GM06990 (cell line): ENCODE data around the gene SEMA4F.
"Not testable (repeated sequence)": the region's sequence is repeated elsewhere in the genome, so short reads cannot be mapped to it uniquely, and the experiment has no call there.

ENCODE experiments used
- DNase-seq: peaks from one replicate; pipeline ENCODE4 v3.0.0-alpha.2; 2011; ENCODE audit not compliant: insufficient read length; ENCODE audit errors: extremely low read depth
- H3K27me3 ChIP-seq: replicated peaks from 2 replicates; pipeline ENCODE4 v1.6.0; 2011; ENCODE audit warnings: low read length; ENCODE audit not compliant: control insufficient read depth, insufficient read depth
- H3K36me3 ChIP-seq: 2 replicates; pipeline ENCODE4 v1.5.1; 2011; ENCODE audit warnings: low read length; ENCODE audit not compliant: control insufficient read depth, insufficient read depth
- H3K4me3 ChIP-seq: replicated peaks from 2 replicates; pipeline ENCODE4 v1.5.1; 2011; ENCODE audit warnings: low read depth, mild to moderate bottlenecking, control low read depth, low read length
- TF ChIP-seq, protein P1 (sequence below): IDR thresholded peaks from 2 replicates; pipeline ENCODE4 v1.5.1; 2011; ENCODE audit warnings: low read length, control low read depth, mild to moderate bottlenecking, inconsistent platforms; ENCODE audit not compliant: insufficient read depth, poor library complexity, severe bottlenecking

SEMA4F gene

DNA sequence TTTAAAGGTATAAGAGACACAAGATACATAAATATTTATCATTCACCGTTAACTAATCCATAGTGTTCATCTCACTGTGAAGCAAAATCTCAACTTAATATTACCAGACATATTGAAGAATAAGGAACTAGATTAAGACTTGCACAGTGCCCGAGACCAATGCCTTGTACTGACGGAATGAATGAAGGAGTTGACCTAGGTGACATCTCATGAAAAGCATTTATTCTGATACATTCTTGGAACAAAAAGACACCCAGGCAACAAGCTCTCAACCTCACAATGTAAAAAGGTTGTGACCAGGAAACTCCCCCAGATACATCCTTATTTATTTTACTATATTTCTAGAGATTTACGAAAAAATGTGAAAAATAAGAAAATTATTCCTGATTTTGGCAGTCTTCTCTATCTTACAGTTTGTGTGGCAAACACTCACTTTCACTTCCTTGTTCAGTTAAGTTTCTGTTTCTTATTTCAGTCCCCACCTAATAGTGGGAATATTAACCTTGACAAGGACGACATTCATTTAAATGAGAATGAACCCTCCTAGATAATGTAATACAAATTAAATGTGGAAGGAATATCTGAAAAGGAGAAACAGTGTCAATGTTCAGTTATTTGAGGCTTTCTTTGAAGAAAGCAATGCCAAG, 34.3 kb upstream of the SEMA4F start:
- TF ChIP-seq, protein P1, sequence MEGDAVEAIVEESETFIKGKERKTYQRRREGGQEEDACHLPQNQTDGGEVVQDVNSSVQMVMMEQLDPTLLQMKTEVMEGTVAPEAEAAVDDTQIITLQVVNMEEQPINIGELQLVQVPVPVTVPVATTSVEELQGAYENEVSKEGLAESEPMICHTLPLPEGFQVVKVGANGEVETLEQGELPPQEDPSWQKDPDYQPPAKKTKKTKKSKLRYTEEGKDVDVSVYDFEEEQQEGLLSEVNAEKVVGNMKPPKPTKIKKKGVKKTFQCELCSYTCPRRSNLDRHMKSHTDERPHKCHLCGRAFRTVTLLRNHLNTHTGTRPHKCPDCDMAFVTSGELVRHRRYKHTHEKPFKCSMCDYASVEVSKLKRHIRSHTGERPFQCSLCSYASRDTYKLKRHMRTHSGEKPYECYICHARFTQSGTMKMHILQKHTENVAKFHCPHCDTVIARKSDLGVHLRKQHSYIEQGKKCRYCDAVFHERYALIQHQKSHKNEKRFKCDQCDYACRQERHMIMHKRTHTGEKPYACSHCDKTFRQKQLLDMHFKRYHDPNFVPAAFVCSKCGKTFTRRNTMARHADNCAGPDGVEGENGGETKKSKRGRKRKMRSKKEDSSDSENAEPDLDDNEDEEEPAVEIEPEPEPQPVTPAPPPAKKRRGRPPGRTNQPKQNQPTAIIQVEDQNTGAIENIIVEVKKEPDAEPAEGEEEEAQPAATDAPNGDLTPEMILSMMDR, result no peak
- no peak overlapping the region for H3K4me3 ChIP-seq
- DNase-seq, result peak; percentile 32
- no peaks in the 10 kb centered on the region for H3K36me3 ChIP-seq
- no peaks in the 10 kb centered on the region for H3K27me3 ChIP-seq

GRCh38 chr2:74620671-74621070, 33.4 kb upstream of the SEMA4F start:
- TF ChIP-seq, protein P1, result no peak
- Histone ChIP-seq H3K36me3 (no peaks in the 10 kb centered on the region), H3K4me3 (no peak overlapping the region), H3K27me3 (no peaks in the 10 kb centered on the region)
- no peak for DNase-seq

DNA sequence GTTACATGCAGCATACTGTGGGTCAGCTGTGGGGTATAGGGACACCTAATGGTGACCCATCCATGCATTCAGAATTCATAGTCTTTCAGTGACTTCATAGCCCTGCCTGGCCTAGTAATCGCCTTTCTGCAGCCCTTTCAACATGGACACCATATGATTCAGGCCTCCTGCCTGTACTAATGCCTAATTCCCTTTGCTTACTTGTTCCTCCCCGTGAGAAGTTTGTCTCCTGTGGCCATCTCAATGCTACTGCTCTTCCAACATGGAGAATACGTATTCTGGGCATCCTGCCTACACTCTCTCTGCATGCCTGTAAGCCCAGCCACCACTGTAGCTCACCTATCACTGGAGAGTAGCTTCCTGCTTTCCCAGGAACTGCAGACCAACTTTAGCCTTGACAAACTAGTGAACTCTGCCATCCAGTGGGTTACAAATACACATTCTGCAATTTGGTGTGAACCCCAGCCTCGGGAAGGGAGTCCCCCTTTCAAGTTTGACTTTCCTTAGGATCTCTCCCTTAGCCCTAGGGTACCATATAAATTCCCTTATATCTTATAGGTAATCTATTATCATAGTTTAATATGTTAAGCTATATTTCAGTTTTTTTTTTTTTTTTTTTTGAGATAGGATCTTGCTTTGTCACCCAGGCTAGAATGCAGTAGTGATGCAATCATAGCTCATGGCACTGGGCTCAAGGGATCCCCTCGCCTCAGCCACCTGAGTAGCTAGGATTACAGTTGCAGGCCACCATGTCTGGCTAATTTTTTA, 28.2 kb upstream of the SEMA4F start:
- Histone ChIP-seq H3K36me3 (no peaks in the 10 kb centered on the region), H3K4me3 (no peak overlapping the region), H3K27me3 (no peaks in the 10 kb centered on the region)
- TF ChIP-seq, protein P1, result no peak
- no peak for DNase-seq

DNA sequence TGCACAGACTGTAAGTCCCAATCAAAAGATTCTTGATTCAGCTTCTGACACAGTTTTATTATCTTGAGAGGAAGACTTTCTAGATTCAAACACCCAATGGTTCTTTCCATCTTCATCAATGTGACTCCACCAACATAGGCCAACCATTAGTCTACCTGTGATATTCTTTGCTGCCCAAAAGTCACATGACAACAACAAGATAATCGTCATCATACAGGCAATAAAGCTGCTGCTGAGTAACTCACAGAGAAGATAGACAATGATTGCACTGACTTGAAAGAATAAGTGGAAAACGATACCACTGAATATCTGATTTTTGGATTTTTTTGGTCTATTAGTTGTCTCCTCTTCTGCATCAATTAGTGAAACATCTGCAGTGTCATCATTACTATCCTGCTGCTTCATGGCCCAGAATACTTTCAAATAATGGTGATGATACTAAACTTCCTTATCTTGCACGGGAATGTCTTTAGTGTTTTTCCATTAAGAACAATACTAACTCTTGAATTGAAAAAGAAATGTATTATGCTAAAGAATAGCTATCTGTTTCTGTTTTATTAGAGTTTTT, 25.4 kb upstream of the SEMA4F start:
- no peaks in the 10 kb centered on the region for H3K36me3 ChIP-seq
- no peak for DNase-seq
- H3K4me3 ChIP-seq, result no peak overlapping the region
- TF ChIP-seq, protein P1, result no peak
- no peaks in the 10 kb centered on the region for H3K27me3 ChIP-seq

- not testable (repeated sequence) for H3K4me3 ChIP-seq, H3K36me3 ChIP-seq, H3K27me3 ChIP-seq, DNase-seq
Observed at GRCh38 chr2:74630454-74630853, 23.6 kb upstream of the SEMA4F start.

DNA sequence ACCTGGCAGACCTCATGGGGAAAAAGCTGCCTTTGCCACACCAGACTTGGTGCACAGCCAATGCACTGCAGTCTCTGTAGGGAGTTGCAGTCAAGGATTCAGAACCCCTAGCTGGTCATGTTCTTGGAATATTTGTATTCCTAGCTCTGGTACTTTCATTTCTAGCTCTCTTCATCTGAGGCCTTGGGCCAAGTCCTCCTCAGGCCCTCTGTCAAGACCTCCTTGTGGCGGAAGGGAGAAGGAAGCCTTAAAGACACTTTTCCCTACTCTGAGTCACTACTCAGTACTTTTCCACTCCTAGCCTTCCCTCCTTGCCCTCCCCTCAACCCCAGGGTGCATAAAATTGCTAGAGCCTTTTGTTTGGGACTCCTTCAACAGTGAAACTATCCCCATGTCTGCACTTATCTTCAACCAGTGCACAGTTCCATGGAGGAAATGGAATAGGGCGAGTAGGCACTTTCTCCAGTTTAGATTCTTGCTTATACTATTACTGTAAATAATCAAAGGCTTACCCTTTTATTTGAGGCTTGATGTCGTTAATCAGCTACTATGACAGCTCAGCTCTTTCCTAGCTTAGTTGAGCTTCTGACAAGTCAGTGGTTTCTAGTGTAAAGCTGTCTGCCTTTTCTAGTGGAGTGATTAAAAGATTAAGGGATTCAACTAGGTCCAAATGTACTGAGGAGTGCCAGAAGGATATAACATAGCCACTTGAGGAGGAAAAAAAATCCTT, 21.7 kb upstream of the SEMA4F start:
- TF ChIP-seq, protein P1, result no peak
- Histone ChIP-seq H3K4me3 (no peak overlapping the region), H3K36me3 (no peaks in the 10 kb centered on the region), H3K27me3 (no peaks in the 10 kb centered on the region)
- DNase-seq, result no peak
